HepG2 (cell line): ENCODE data around the gene CACNA1F. TPM values are rescaled to one million over a fixed set of nuclear protein-coding genes. Genes with fewer than 3 reads are reported as not detected.
A peak's percentile ranks its signal among the peaks of the same experiment; 100 is the strongest.

Experiments used
- GMEB2 ChIP-seq: IDR thresholded peaks from 2 replicates; pipeline ENCODE4 v1.6.1; 2016; ENCODE audit warnings: missing biosample characterization, missing genetic modification reagents, low read depth
- MLLT10 ChIP-seq: sonication (generic); formaldehyde crosslinking; IDR thresholded peaks from 2 replicates; pipeline ENCODE4 v1.4.0; 2020; ENCODE audit warnings: missing genetic modification reagents
- MLXIP ChIP-seq: sonication (generic); formaldehyde crosslinking; IDR thresholded peaks from 2 replicates; pipeline ENCODE4 v1.9.0; 2021; ENCODE audit warnings: missing genetic modification reagents, borderline replicate concordance
- PLRG1 ChIP-seq: fragments of 450-650 bp; conservative IDR thresholded peaks from 2 replicates; pipeline ENCODE4 v1.6.1; 2016
- TFDP2 ChIP-seq: sonication (generic); formaldehyde crosslinking; IDR thresholded peaks from 2 replicates; pipeline ENCODE4 v1.4.0; 2020; ENCODE audit warnings: missing genetic modification reagents
- THAP11 ChIP-seq: IDR thresholded peaks from 2 replicates; pipeline ENCODE4 v1.6.1; 2016; ENCODE audit warnings: missing biosample characterization, missing genetic modification reagents
- ZHX2 ChIP-seq, 2 experiments: sonication (generic) in 1 of 2; formaldehyde crosslinking in 1 of 2; IDR thresholded peaks; 2 replicates each; pipeline versions ENCODE4 v1.6.1 to v1.9.0; 2014 to 2022; ENCODE audit warnings: antibody characterized with exemption in 1 of 2, borderline replicate concordance in 1 of 2, inconsistent platforms in 1 of 2, low read depth in 1 of 2, missing genetic modification reagents in 1 of 2
- ZNF276 ChIP-seq: sonication (generic); formaldehyde crosslinking; IDR thresholded peaks from 2 replicates; pipeline ENCODE4 v1.4.0; 2020; ENCODE audit warnings: mild to moderate bottlenecking, low read depth, missing genetic modification reagents
- ZNF292 ChIP-seq: sonication (generic); formaldehyde crosslinking; IDR thresholded peaks from 2 replicates; pipeline ENCODE4 v1.8.1; 2022; ENCODE audit warnings: mild to moderate bottlenecking, low read depth, missing genetic modification reagents, borderline replicate concordance
- ZNF441 ChIP-seq: sonication (generic); formaldehyde crosslinking; IDR thresholded peaks from 2 replicates; pipeline ENCODE4 v1.7.0; 2021; ENCODE audit warnings: missing genetic modification reagents, borderline replicate concordance
- ZNF629 ChIP-seq: sonication (generic); formaldehyde crosslinking; conservative IDR thresholded peaks from 2 replicates; pipeline ENCODE4 v1.5.0; 2020; ENCODE audit warnings: missing genetic modification reagents
- ZNF639 ChIP-seq: conservative IDR thresholded peaks from 2 replicates; pipeline ENCODE4 v1.6.1; 2018; ENCODE audit warnings: missing genetic modification reagents
- polyA plus RNA-seq, 8 experiments: library from polyadenylated mRNA; depleted of rRNA in 3 of 8; stranded (reverse) in 7 of 8; unstranded in 1 of 8; fragments of >200 nt; fragmentation: Illumina TruSeq in 4 of 8; extraction: Trizol in 4 of 8; gene quantifications; 2 replicates each; pipeline versions ENCODE4 v1.2.1 to v1.2.3, GENCODE V29; 2011 to 2016; ENCODE audit warnings: low read depth in 4 of 8, missing spikeins in 1 of 8, mixed read lengths in 1 of 8; ENCODE audit not compliant: insufficient read depth in 1 of 8
- total RNA-seq, 5 experiments: library from RNA; depleted of rRNA; stranded (reverse); fragments of >200 nt; fragmentation: Illumina TruSeq; extraction: Trizol; gene quantifications; 2 replicates each; pipeline ENCODE4 v1.2.3, GENCODE V29; 2016; ENCODE audit warnings: low read depth in 1 of 5

Gene CACNA1F
- total and polyA plus RNA-seq, 2 of the 13 experiments (the other 11 are each of a cell fraction or from before 2014, with no cell fraction given), result 0.03 TPM; not detected in 1

GRCh38 chrX:49190821-49191573, 42.1 kb downstream of the CACNA1F start (continued):
- TF ChIP-seq ZHX2 (IDR thresholded peaks at IDR 0.05; ENCODE audit: low read depth) (no peak), ZHX2 (CRISPR knock-in tag; IDR thresholded peaks at IDR 0.05; ENCODE audit: borderline replicate concordance) (no peak), ZNF639 (CRISPR knock-in tag) (no peak), MLXIP (CRISPR knock-in tag) (no peak), ZNF629 (no peak), ZNF292 (CRISPR knock-in tag) (no peak), GMEB2 (CRISPR knock-in tag) (peak; percentile 50; the same call in 1 of the 2 replicates), ZNF441 (CRISPR knock-in tag) (no peak), PLRG1 (no peak), TFDP2 (no peak), ZNF276 (no peak), THAP11 (CRISPR knock-in tag) (peak; percentile 73), MLLT10 (CRISPR knock-in tag) (no peak)
